ENCODE data around the gene COL4A4. TPM values are rescaled to one million over a fixed set of nuclear protein-coding genes. Genes with fewer than 3 reads are reported as not detected.

Gene COL4A4
- total RNA-seq, 4 donors from 2014 or later = 1.7 to 11.5 (median 2.8) TPM

DNA sequence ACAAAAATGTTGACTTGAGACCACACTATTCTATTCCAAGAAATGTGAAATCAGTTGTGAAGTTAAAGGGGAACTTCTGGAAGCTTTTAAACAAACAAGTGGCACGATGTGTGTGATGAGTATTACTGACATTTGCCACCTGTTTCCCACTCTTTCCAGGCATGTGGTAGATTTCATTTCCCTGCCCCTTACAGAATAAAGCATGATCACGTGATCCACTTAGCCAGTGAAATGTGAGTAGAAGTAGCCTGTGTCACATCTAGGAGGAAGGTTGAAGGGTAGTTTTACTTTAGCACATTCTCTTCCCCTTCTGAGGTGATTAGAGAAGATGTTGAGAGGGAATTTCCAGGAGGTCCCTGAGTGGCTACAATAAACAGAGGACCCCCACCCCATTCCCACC, 3.8 kb downstream of the COL4A4 start:
- TF ChIP-seq, protein P1, sequence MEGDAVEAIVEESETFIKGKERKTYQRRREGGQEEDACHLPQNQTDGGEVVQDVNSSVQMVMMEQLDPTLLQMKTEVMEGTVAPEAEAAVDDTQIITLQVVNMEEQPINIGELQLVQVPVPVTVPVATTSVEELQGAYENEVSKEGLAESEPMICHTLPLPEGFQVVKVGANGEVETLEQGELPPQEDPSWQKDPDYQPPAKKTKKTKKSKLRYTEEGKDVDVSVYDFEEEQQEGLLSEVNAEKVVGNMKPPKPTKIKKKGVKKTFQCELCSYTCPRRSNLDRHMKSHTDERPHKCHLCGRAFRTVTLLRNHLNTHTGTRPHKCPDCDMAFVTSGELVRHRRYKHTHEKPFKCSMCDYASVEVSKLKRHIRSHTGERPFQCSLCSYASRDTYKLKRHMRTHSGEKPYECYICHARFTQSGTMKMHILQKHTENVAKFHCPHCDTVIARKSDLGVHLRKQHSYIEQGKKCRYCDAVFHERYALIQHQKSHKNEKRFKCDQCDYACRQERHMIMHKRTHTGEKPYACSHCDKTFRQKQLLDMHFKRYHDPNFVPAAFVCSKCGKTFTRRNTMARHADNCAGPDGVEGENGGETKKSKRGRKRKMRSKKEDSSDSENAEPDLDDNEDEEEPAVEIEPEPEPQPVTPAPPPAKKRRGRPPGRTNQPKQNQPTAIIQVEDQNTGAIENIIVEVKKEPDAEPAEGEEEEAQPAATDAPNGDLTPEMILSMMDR (IDR thresholded peaks at IDR 0.05; ENCODE audit: low read depth) = no peak

- TF ChIP-seq, protein P1 (IDR thresholded peaks at IDR 0.05; ENCODE audit: low read depth) = no peak
These were observed 8.8 kb downstream of the COL4A4 start for GRCh38 chr2:227154986-227155774.

DNA sequence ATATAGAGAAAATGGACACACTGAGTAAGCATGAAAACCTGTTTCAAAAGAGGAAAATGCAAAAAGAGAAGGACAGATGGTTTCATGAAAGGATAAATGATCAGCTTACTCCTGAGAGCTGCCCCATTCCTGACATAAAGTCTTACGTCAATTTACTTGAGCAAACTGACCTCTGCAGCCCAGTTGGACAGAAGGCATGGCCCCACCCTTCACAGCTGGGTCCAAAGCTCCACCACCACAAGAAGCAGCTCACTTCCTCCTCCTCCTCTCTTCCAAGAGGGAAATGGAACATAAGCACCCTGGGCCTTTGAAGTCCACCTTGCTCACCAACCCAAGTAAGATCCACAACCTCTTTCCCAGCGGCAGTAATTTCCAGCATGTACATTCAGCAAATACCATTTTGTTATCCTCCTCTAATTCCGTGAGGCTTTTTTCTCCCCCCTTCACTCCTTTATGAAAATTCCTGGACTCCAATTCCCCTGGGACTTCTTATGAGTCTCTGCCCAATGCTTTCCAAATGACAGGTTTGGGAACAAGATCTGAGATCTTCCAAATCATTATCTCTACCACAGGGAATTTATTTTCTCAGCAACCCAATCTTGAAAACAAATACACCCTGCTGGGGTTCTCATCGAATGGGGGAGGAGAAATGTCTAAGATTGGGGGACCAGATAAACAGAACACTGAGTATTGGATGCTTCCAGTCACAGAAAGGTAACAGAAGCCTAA, 10.1 kb downstream of the COL4A4 start:
- TF ChIP-seq, protein P1 (IDR thresholded peaks at IDR 0.05; ENCODE audit: low read depth) = no peak

- TF ChIP-seq, protein P1 (IDR thresholded peaks at IDR 0.05; ENCODE audit: low read depth) = no peak
These were observed 10.7 kb downstream of the COL4A4 start for GRCh38 chr2:227153307-227153706.

DNA sequence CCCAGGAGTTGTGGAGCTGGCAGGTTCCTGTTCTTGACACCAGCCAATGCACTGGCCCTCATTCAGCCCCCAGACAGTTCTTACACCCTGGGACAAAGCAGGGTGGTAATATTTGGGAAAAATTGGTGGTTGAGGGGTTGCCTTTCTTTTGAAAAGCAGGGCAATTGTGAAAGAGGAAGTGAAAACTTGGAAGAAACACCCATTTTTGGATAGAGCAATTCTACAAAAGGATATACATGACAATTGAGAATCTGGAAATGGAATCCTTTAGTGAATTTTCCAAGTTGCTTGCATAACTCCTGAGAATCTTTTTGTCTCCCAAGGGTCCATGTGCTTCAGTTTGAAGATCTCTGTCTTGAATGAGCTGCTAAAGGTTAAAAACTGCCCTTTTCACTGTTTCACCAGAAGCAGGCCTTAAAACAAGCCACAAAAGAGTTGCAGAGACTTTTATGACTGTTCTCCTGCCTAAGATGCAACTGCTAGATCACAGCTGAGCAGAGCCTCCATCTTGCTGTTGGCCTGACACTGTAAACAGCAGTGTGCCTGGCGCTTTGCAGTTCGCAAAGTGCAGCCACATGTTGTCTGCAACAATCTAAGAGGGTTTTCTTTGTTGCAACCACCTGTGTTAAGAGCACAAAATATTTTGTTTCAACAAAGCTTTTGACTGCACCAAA, 11.8 kb downstream of the COL4A4 start:
- TF ChIP-seq, protein P1 (IDR thresholded peaks at IDR 0.05; ENCODE audit: low read depth) = no peak

DNA sequence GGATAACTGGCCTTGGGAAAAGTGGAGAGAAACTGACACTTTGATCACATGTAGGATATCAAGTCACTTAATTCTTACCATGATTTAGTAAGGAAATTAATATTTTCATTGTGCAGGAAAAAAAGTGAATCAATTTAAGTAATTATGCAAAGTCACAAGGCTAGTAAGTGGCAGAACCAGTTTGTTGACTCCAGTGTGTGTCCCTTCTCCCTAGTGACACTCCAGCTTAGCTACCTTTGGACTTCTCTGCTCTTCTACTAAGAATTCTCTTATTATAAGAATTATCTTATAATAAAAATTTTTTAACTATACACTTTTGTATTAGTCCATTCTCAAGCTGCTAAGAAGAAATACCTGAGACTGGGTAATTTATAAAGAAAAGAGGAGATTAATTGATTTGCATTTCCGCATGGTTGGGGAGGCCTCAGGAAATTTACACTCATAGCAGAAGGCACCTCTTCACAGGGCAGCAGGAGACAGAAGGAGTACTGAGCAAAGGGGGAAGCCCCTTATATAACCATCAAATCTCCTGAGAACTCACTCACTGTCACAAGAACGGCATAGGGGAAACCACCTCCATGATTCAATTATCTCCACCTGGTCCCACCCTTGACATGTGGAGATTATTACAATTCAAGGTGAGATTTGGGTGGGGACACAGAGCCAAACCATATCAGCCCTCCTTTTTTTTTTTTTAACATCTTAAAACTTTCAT, 13.6 kb downstream of the COL4A4 start:
- TF ChIP-seq, protein P1 (IDR thresholded peaks at IDR 0.05; ENCODE audit: low read depth) = no peak
